NB4 (cell line): Measurements from ENCODE around the gene GRAMD2B.

ENCODE experiments used
- DNase-seq: peaks from one replicate; pipeline ENCODE4 v3.0.0; 2010; ENCODE audit warnings: low read depth
- H3K4me3 ChIP-seq: one replicate; pipeline ENCODE4 v1.5.1; 2011; ENCODE audit warnings: mild to moderate bottlenecking, low read depth, low read length, moderate library complexity
- MAX ChIP-seq: IDR thresholded peaks from 2 replicates; pipeline ENCODE4 v1.6.1; 2011; ENCODE audit warnings: low read depth, low read length
- MYC ChIP-seq: IDR thresholded peaks from 2 replicates; pipeline ENCODE4 v1.6.1; 2011; ENCODE audit warnings: low read depth, low read length
- POLR2A ChIP-seq: IDR thresholded peaks from 2 replicates; pipeline ENCODE4 v1.6.1; 2011; ENCODE audit warnings: mild to moderate bottlenecking; ENCODE audit not compliant: insufficient read length; ENCODE audit errors: extremely low read depth
- TF ChIP-seq, protein P1 (sequence below): IDR thresholded peaks from one replicate; pipeline ENCODE4 v1.5.1; 2012; ENCODE audit warnings: low read depth, low read length

Gene GRAMD2B

GRCh38 chr5:126400621-126401251 lies 22.5 kb upstream of the GRAMD2B start:
- no peak for DNase-seq
- no peak overlapping the region for H3K4me3 ChIP-seq
- TF ChIP-seq, protein P1, sequence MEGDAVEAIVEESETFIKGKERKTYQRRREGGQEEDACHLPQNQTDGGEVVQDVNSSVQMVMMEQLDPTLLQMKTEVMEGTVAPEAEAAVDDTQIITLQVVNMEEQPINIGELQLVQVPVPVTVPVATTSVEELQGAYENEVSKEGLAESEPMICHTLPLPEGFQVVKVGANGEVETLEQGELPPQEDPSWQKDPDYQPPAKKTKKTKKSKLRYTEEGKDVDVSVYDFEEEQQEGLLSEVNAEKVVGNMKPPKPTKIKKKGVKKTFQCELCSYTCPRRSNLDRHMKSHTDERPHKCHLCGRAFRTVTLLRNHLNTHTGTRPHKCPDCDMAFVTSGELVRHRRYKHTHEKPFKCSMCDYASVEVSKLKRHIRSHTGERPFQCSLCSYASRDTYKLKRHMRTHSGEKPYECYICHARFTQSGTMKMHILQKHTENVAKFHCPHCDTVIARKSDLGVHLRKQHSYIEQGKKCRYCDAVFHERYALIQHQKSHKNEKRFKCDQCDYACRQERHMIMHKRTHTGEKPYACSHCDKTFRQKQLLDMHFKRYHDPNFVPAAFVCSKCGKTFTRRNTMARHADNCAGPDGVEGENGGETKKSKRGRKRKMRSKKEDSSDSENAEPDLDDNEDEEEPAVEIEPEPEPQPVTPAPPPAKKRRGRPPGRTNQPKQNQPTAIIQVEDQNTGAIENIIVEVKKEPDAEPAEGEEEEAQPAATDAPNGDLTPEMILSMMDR = no peak
- TF ChIP-seq MYC (no peak), POLR2A (no peak), MAX (no peak)

DNA sequence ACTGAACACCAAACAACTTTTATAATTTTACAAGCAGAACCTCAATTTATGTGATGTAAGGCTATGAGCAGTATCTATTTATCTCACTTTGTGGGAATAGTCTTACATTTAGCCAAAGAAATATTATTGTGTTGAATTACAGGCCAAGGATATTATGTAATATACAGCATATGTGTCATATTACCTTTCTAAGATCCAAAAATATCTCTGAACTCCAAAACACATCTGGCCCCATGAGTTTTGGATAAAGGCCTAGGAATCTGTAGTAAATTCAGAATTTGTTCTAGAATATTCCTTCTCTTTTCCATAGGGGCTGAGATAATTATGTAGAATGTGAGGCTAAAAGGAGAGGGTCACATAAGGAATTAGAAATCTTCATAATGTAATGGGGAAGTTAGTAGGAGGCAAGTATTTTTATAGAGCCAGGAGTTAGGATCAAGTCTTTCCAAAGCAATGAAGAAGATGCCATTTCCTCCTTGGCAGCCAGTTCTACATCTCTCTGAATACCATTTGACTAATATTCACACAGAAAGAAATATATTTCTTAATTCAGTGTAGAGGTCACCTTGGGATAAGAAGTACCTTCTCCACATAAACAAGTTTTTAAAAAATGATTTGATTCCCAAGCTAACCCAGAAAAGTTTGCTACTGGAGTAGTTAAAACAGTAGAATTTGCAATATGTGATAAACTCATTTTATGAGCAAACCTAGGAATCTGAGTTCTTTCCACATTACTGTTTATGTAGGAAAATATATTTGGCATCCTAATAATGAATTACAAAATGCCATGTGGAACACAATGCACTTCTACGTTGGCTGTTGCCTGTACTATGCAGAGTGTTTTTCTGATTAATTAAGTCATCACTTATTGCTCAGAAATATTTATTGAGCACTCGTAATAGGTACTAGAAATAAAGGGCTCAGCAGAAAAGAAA lies 20.3 kb upstream of the GRAMD2B start:
- H3K4me3 ChIP-seq = no peak overlapping the region
- DNase-seq = no peak
- TF ChIP-seq, protein P1 = no peak
- no peak for TF ChIP-seq MYC
- no peak for TF ChIP-seq POLR2A
- no peak for TF ChIP-seq MAX

GRCh38 chr5:126403876-126404275 lies 19.3 kb upstream of the GRAMD2B start:
- no peak overlapping the region for H3K4me3 ChIP-seq
- no peak for DNase-seq
- TF ChIP-seq, protein P1 = no peak
- no peak for TF ChIP-seq MAX
- TF ChIP-seq MYC = no peak
- no peak for TF ChIP-seq POLR2A

DNA sequence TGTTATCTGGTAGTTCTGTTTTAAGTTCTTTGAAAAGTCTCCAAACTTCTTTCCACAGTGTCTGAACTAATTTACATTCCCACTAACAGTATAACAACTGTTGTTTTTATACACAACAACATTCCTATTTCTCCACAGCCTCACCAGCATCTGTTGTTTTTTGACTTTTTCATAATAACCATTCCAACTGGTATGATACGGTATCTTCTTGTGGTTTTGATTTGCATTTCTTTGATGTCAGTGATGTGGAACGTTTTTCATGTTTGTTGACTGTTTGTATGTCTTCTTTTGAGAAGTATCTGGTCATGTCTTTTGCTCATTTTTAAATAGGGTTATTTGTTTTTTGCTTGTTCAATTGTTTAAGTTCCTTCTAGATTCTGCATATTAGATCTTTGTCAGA lies 12.6 kb upstream of the GRAMD2B start:
- no peak for TF ChIP-seq POLR2A
- no peak for TF ChIP-seq MAX
- TF ChIP-seq, protein P1 = no peak
- TF ChIP-seq MYC = no peak
- no peak for DNase-seq
- no peak overlapping the region for H3K4me3 ChIP-seq

GRCh38 chr5:126413856-126414255 lies 9.4 kb upstream of the GRAMD2B start:
- no peak for DNase-seq
- no peak for TF ChIP-seq MAX
- TF ChIP-seq MYC = no peak

More at GRCh38 chr5:126413856-126414255, 9.4 kb upstream of the GRAMD2B start:
- H3K4me3 ChIP-seq = no peak overlapping the region
